HG02642 (cell line): ENCODE measurements around the gene LTBP1.

Experiments
- ATAC-seq: cut with Tn5 transposase; IDR thresholded peaks from one replicate; pipeline ENCODE4 v1.9.1; 2021; ENCODE audit warnings: mild to moderate bottlenecking; ENCODE audit not compliant: unreplicated experiment, poor library complexity

Gene LTBP1

DNA sequence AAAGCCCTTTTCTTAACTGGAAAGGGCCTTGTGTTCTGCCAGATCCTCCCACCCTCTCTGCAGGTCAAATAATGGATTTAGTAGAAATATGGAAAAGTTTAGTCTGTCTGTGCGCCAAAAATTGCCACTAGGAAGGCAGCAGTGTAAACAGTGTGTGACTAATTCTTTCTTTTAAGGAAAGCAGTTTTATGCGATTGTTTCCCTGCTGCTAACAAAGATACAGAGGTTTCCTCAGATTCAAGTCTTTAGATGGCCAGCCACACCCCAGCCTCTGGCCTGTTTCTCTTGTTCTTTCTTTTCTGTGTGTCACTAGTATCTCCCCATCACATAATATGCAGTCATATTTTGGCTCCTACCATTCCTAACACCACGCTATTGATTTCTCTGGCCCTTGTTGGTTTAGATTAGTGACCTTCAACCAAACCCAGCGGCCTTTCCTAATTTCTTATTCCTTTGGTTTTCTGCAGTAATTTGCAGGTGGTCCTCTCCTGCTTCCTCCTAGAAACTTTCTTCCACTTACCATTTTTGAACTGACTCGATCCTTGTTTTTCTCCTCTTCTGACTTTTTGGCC is 157.4 kb downstream of the LTBP1 start:
- no peak for ATAC-seq

DNA sequence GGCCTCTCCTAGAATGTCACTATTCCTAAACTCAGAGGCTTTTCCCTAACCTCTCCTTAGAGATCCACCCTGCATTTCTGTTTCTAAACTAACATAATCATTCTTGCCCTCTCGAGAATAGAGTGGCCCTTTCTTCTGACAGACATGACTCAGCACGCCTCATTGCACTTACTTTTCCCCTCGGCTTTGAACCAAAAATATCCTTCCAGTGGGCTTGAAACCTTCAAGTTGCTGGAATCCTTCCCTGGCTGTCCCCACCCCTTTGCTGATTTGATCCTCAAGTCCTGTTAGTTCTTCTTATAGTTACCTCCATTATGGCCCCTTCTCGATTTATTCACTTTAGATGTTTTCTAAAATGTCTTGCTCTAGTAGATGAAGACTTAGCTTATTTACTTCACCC is 158.0 kb downstream of the LTBP1 start:
- no peak for ATAC-seq

- no peak for ATAC-seq
Measured at GRCh38 chr2:33106115-33106514, 159.4 kb downstream of the LTBP1 start.

DNA sequence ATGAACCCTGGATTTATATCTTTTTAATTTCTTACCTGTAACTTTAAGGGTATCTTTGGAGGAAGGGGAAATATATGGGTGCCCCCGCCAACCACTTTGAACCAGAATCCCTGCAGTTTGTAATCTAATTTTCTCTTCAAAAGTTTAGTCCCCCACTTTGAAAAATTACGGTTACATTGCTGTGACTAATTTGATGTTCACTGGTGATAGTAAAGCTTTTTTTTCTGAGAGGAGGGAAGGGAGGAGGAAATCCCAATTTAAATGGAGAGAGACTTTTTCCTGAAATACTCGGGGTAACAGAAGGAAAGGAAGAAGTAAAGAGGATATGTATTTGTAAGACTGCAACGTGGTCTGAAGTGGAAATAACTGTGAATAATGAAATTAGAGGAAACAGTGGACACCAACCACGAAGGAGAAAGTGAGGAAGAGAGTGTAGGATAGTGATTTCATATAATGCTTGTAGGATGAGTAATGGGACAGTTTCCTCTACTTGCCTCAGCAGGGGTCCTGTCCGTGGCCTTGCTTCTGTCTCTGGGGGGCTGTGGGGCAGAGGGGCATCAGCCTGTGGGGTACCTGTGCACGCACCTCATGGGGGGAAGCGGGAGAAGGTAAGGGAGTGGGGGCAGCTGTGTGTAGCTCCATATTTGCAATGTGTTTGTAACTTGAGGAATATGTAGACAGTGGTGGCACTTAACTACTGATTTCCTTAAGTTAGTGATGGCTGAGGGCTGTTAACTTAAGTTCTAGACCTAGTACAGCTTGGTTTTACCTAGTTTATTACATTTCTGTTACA is 161.1 kb downstream of the LTBP1 start:
- no peak for ATAC-seq

GRCh38 chr2:33108483-33109443 is 162.0 kb downstream of the LTBP1 start:
- ATAC-seq: no peak

- no peak for ATAC-seq
Measured at GRCh38 chr2:33110461-33110860, 163.7 kb downstream of the LTBP1 start.

DNA sequence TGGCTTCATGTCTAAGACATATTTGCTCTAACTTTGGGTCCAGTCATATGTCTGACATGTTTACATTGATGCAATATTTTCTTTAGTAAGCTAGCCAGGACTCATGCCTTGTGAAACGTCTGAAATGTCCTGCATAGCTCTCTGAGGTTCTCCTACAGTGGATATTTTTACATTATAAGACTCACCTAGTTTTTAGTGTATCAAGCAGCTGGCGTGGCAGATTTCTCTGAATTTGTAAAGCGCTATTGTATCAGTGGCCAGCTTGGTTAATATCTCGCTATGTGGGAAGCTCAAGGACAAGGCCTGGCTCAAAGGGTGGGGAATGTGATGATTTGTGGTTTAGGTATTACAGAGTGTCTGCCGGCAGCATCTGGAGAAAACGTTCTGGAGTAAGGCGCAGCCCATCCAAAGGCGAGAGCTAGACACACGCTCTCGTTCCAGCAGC is 164.3 kb downstream of the LTBP1 start:
- ATAC-seq: no peak

- no peak for ATAC-seq
Measured at GRCh38 chr2:33115196-33115595, 168.4 kb downstream of the LTBP1 start.

- no peak for ATAC-seq
Measured at GRCh38 chr2:33115728-33116127, 169.0 kb downstream of the LTBP1 start.

DNA sequence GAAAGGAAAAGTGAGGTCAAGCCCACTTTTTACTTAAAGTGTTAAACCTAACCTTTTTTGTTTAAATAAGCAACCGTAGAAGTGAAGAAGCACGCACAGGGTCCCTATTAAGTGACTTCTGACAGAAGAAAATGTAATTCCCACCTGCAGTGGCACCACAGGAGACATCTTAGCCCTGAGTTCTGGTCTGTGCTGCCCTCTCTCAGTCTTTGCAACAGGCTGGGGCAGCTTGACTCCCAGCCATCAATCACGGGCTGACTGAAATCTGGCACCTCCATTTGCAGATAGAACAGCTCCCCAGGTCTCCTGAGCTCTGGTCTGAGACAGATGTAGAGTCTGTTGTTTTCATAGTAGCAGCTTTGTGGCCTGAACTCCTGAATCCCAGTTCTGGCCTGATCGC is 170.0 kb downstream of the LTBP1 start:
- ATAC-seq: no peak

DNA sequence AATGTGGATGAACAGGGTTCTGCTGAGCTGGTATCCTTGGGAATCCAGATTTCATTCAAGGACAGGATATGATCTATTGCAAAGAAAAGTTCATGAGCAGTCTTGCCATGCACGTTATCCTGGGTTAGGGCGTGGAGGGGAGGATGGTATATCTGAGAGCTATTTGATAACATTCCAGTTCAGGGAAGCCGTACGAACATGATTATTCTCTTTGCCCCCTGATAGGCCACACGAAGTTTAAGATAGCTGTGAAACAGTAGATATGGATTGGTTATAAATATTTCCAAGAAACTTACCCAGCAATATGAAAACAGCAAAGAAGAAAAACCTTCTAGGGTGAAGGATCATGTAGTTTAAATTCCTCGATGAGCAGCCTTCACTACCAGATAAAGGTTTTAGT is 171.9 kb downstream of the LTBP1 start:
- no peak for ATAC-seq

DNA sequence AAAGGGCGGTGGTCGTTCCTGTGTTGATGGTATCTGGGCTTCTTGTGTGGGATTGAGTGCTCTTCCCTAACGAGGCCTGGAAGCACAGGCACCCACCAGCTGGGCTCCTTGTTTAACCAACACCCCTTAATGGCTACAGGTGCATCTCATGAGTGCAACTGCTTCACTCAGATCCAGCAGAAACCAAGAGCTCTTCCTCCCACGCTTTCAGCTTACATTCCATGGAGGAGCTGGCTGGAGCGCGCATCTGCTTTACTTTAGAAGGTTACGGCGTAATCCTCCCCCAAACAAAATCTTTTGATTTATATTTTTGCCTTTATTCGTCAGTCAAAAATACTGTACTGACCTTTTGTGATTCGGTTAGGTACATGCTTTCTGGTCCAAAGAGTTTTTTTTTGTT is 174.7 kb downstream of the LTBP1 start:
- no peak for ATAC-seq

DNA sequence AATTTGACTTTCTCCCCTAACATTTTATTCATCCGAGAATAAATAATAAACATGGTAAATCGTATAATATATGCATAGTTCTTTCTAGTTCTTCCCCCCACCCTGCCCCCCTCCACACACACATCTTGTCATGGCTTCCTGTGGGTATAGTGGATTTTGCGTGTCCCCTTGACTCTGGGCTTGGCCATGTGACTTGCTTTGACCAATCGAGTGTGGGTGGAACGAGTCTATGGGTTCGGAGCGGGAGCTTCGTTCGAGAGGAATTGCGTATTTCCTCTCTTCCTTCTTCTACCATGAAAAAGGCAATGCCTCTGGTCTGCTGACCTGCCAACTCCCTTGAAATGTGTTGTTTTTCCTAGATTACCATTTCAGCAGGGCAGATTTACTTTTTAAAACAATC is 175.2 kb downstream of the LTBP1 start:
- ATAC-seq: no peak

DNA sequence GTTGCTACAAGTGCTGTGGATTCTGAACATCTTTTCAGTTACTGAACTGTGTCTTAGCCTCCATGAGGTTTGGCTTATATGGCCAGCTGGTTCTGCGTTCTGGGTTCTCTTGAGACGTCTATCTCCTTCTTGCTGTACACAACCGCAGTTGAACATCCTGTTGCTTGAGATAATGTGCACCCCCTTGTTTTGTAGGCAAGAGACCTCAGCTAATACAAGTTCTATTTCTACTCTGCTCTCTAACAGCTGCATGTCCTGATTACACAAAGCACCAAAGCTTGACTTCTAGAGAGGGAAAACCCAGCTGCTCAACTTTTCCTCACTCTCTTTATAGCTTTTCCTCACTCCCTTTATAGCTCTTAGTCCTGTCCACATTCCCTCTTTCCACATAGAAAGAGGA is 176.0 kb downstream of the LTBP1 start:
- ATAC-seq: no peak

DNA sequence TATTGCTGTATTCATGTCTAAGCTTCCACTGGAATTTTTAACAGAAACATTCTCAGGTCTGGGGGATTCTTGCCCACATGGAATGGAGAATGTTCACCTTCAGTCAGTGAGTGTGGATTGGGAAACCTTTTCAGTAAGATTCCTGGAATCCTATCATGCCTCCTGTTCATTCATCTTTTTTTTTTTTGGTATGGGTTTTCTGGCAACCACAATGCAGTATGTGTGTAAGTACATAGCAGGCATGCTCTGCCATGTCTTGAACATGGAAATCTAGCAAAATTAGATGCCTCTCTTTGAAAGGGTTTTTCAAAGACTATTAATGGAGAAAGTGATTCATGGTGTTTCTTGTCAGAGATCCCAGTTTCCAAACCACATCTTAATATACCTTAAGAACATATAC is 176.5 kb downstream of the LTBP1 start:
- ATAC-seq: no peak

- ATAC-seq: no peak
Measured at GRCh38 chr2:33126552-33126951, 179.8 kb downstream of the LTBP1 start.

DNA sequence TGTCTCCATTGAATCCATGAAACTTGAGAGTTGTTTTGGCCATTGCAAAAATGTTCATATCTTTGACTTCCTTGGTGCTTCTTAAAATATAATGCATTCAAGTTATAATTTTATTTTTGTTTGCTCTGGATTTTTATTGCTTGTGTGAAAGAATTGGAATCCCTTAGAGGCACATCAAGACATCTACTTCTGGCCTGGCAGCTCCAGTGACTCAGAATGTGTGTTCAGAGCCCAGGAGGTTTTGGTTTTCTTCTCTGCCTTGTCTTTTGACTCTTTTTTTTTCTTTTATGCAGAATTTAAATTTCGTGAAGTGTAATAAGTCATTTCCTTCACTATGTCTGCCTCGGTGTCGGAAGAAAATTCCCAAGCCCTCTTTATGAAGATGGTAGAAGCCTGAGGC is 180.2 kb downstream of the LTBP1 start:
- no peak for ATAC-seq

DNA sequence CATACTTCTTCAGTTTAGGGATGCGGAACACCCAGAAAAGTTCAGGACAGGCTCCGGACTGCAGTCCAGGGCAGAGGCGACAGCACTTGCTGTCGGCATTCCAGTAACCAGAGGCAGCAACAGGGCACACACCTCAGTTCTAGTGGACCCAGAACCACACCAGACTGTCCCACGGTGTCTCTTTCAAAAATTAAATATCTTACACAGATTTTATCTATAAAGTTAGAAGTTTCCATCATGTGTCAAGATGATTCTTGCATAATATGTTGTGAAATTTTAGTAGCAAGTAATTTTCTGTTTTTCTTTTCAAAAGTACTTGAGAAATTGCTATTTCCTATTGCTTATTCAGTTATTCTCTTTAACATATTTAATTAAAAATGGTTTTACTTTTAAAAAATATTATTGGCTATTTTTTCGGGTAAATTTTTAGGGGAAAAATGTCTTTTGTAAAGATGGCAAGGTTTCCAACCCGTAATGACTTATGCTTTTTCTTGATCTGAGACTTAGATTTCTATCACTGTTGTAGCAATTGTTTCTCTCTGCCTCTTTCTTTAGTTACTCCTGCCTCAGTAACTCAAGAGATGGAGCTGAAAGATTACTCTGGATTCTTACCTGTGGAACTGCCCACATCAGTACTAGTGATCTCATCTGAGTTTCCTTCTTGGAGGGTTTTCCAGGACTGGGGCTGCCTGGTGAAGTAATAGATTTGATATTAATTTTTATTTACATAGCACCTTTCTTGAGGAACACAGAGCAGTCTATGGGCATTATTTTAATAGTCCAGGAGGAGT is 182.7 kb downstream of the LTBP1 start:
- no peak for ATAC-seq

DNA sequence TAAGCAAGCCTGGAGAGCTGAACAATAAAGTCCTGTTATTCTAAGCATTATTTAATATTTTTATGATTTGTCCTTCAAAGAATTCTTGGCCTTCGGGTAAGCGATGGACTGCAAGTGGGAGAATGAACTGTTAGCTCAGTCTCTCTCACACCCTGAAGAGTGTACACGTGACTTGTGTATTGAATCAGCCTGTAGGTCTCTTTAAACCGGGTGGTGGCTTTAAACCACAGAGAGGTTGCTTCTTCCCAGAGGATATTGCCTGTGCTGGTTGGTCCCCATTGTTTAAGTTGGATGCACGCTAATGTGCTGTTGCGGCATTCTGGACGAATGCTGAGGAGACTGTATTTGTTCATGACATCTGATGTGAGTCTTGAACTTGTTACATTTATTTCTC is 183.3 kb downstream of the LTBP1 start:
- no peak for ATAC-seq

GRCh38 chr2:33130544-33130943 is 183.8 kb downstream of the LTBP1 start:
- no peak for ATAC-seq
